Islet precursor cell (in vitro differentiated cells): ENCODE data around the gene CST4.
"Not testable (repeated sequence)": the region's sequence is repeated elsewhere in the genome, so short reads cannot be mapped to it uniquely, and the experiment has no call there.

Experiments
- DNase-seq: peaks from one replicate; pipeline ENCODE4 v3.0.0-alpha.2; 2018

The CST4 gene

DNA sequence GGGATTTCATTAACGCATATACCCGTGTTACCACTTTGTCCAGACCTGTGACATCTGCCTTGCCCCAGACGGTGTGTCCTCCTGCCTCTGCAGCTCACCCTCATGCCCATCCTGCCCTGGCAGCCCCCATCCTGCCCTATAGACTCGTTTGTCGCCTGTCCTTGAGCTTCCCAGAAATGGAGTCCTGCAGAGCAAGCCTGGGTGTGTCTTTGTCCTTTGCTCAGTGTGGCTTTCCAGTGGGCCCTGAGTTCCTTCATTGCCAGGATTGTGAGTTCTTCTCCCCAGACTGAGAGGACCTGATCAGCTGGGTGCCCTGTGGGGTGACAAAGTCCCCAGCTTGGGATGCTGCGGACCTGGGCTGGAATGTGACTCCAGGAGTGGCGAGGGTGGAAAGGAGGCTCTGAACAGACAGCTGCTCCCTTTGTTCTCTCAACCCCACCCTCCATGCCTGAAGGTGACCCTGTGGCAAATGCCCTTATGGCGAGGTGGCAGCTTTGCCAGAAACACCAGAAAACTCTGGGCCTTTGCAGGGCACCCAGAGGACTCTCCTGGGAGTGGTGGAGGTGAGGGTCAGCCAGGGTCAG, 48.7 kb downstream of the CST4 start:
- no peak for DNase-seq

DNA sequence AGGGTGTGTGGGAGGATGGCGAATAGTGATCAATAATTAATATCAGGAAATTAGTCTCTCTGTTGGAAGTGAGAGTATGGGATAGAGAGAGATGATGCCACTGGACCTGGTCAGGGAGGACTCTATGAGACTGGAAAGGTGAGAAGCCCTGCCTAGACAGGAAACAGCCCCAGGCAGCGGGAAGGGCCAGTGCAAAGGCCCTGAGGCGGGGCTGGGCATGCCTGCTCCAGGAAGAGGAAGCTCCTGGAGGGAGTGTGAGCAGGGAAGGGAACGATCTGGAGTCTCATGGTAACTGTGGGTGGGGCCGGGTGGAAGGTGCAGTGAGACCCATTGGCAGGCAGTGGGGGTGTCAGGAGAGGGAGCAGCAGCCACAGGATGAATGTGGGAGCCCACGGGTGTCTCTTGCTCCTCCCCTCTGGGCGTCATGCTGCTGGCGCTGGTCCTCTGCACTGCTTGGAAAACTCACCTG, 49.3 kb downstream of the CST4 start:
- no peak for DNase-seq

- DNase-seq: no peak
Observed at GRCh38 chr20:23638309-23638708, 50.5 kb downstream of the CST4 start.

GRCh38 chr20:23637282-23638221, 51.3 kb downstream of the CST4 start, which contains the start of gene CST3:
Gene CST3 (minus strand): TSS chr20:23637955. CDS start chr20:23637862, 93 bp downstream.
- peak; percentile 94 for DNase-seq

DNA sequence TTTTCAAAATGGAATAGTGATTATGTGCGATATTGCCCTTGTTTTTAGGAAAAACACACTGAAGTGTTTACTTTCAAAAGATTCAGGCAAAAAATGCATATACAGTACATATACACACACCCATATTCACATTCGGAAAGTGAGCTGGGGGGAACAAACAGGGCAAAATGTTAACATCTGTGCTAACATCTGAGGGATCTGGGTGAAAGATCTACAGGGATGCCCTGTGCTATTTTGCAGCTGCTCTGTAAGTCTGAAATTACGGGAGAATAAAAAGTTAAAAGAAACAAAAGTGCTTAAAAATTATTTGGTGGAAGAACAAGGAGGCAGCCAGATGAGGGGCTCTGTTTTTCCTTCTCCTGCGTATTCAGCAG, 51.9 kb downstream of the CST4 start:
- DNase-seq: no peak

DNA sequence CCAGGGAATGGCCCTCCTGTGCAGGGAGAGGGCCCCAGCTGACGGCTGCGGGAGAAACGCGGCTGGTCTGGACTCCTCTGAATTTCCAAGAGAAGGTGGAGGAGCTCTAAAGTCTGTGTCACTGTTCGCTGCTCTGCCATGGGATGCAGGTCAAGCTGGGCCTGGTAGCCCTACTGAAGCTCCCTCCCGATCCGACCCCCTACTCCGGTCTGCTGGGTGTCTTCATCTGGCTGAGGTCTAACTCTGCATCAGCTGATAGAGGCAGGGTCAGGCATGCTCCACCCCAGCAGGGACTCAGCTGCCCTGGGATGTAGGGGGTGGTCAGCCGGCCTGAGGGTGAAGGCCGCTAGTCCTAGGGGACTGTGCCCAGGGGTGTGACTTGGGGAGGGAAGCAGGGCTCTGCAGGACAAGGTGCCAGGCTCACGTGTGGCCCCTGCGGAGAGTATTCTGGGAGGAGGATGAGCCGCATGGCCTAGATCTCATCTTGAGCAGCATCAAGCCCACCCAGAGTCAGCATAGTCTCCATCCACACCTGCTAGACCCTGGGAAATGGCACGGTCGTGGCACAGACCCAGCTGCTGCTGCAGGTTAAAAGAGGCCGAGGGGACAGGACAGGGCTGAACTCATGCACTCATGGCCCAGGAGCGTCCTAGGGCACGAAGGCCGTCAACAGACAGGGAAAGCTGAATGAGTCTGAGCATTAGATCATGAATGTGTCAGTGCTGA, 52.5 kb downstream of the CST4 start:
- peak; percentile 52 for DNase-seq

DNA sequence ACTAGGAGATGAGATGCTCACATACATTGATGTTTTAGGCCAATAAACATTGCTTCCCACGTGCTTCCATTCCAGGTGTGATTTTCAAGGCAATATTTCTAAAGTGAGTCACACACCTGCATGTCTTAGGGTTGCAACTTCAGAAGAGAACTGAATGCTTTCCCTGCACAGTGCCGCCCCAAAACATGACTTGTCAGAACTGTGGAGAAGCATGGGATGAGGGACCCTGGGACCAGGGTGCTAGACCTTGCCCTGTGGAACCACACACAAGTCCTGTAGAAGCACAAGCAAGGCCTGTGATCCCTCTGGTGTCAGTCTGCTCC, 53.1 kb downstream of the CST4 start:
- DNase-seq: not testable (repeated sequence)
